HCT116 (cell line): ENCODE measurements around the gene IL1RAPL2. TPM values are rescaled to one million over a fixed set of nuclear protein-coding genes. Genes with fewer than 3 reads are reported as not detected.

Experiments used
- ATAC-seq: fragments of 200-7000 bp; cut with Tn5 transposase; 2 replicates; pipeline ENCODE4 v1.9.1; 2020; ENCODE audit warnings: mild to moderate bottlenecking, moderate library complexity
- BruUV-seq: library from RNA; stranded (reverse); fragments of 400-500 nt; replicated peaks from 2 replicates; lab custom pipeline; 2021; lab: Mats Ljungman, UMichigan
- CTCF ChIA-PET: fragments of 300-600 bp; sonication (Branson Sonifier 250); formaldehyde crosslinking; loops from one replicate; lab custom pipeline; 2021; ENCODE audit warnings: antibody characterized with exemption; lab: Charles Lee
- POLR2A ChIA-PET: fragments of 300-600, 350-600 bp; sonication (Branson Sonifier 250); formaldehyde crosslinking; loops from one replicate; lab custom pipeline; 2021; ENCODE audit warnings: antibody characterized with exemption; lab: Charles Lee
- RAD21 ChIA-PET, 2 experiments: fragments of 300-600 bp; sonication (Branson Sonifier 250); formaldehyde crosslinking; loops; one replicate each; lab custom pipeline; 2023; ENCODE audit warnings: low total read pairs in 2 of 2; ENCODE audit not compliant: uncharacterized antibody in 2 of 2, unreplicated experiment in 2 of 2, low non-redundant PET in 1 of 2; lab: Charles Lee
- DNase-seq: peaks from one replicate; pipeline ENCODE4 v3.0.0-alpha.2; 2010; ENCODE audit warnings: low read depth, low spot score
- H2AFZ ChIP-seq: fragments of 200-600 bp; shearing (Covaris generic), sonication (generic); 2 replicates; pipeline ENCODE4 v1.6.1; 2017; ENCODE audit warnings: low read depth, mixed run types, mixed read lengths, antibody characterized with exemption, low read length; ENCODE audit not compliant: poor library complexity, severe bottlenecking
- H3K27ac ChIP-seq: 2 replicates; pipeline ENCODE4 v1.5.1; 2012; ENCODE audit warnings: low read depth, low read length
- H3K27me3 ChIP-seq: fragments of 200-600 bp; sonication (generic); 2 replicates; pipeline ENCODE4 v1.6.1; 2016; ENCODE audit warnings: mixed run types, low read length, mixed read lengths; ENCODE audit not compliant: insufficient read depth
- H3K36me3 ChIP-seq, 2 experiments: fragments of 200-500 bp in 1 of 2; fragments of 200-600 bp in 1 of 2; sonication (Bioruptor generic) in 1 of 2; sonication (generic) in 1 of 2; 2 replicates each; pipeline versions ENCODE4 v1.5.1 to v1.6.1; 2014 to 2016; ENCODE audit warnings: low read length in 2 of 2, inconsistent platforms in 1 of 2, mixed read lengths in 1 of 2, mixed run types in 1 of 2; ENCODE audit not compliant: insufficient read depth in 2 of 2, control insufficient read depth in 1 of 2
- H3K4me1 ChIP-seq, 2 experiments: fragments of 200-600 bp in 1 of 2; sonication (generic) in 1 of 2; 2 replicates each; pipeline versions ENCODE4 v1.5.1 to v1.6.1; 2012 to 2017; ENCODE audit warnings: low read length in 2 of 2, inconsistent platforms in 1 of 2, mild to moderate bottlenecking in 1 of 2, mixed read lengths in 1 of 2, mixed run types in 1 of 2, moderate library complexity in 1 of 2; ENCODE audit not compliant: insufficient read depth in 2 of 2, control insufficient read depth in 1 of 2
- H3K4me2 ChIP-seq: fragments of 200-600 bp; sonication (generic); 2 replicates; pipeline ENCODE4 v1.6.1; 2017; ENCODE audit warnings: mixed run types, low read length, mixed read lengths
- H3K4me3 ChIP-seq, 2 experiments: fragments of 200-600 bp in 1 of 2; sonication (generic) in 1 of 2; replicated peaks in 1 of 2; 2 replicates each; pipeline ENCODE4 v1.5.1; 2011 to 2016; ENCODE audit warnings: low read length in 2 of 2, control low read depth in 1 of 2, low read depth in 1 of 2, mild to moderate bottlenecking in 1 of 2, mixed read lengths in 1 of 2, mixed run types in 1 of 2
- H3K79me2 ChIP-seq: fragments of 200-600 bp; sonication (generic); 2 replicates; pipeline ENCODE4 v1.6.1; 2017; ENCODE audit warnings: mild to moderate bottlenecking, mixed run types, low read length, moderate library complexity, mixed read lengths; ENCODE audit not compliant: insufficient read depth
- H3K9ac ChIP-seq: fragments of 200-600 bp; sonication (generic); 2 replicates; pipeline ENCODE4 v1.6.1; 2016; ENCODE audit warnings: low read length, mixed read lengths
- H3K9me2 ChIP-seq: fragments of 200-600 bp; sonication (generic), shearing (Covaris generic); 2 replicates; pipeline ENCODE4 v1.6.1; 2017; ENCODE audit warnings: mixed run types, mild to moderate bottlenecking, moderate library complexity; ENCODE audit not compliant: insufficient read depth
- H3K9me3 ChIP-seq, 2 experiments: fragments of 200-500 bp in 1 of 2; fragments of 200-600 bp in 1 of 2; sonication (Bioruptor generic) in 1 of 2; sonication (generic) in 1 of 2; 2 replicates each; pipeline ENCODE4 v1.6.1; 2014 to 2017; ENCODE audit warnings: low read length in 2 of 2, mixed read lengths in 2 of 2, inconsistent platforms in 1 of 2, low read depth in 1 of 2, mild to moderate bottlenecking in 1 of 2, mixed run types in 1 of 2, moderate library complexity in 1 of 2; ENCODE audit not compliant: control insufficient read depth in 1 of 2, insufficient read depth in 1 of 2
- H4K20me1 ChIP-seq: fragments of 200-600 bp; sonication (generic), shearing (Covaris generic); 2 replicates; pipeline ENCODE4 v1.6.1; 2017; ENCODE audit warnings: mixed run types, mild to moderate bottlenecking, moderate library complexity; ENCODE audit not compliant: insufficient read depth
- ELF1 ChIP-seq: IDR thresholded peaks from 2 replicates; pipeline ENCODE4 v1.6.1; 2012; ENCODE audit warnings: low read depth, borderline replicate concordance
- POLR2A ChIP-seq: IDR thresholded peaks from 2 replicates; pipeline ENCODE4 v1.7.0; 2011; ENCODE audit warnings: borderline replicate concordance; ENCODE audit not compliant: insufficient read depth, insufficient read length; ENCODE audit errors: extremely low read depth
- SIN3A ChIP-seq: IDR thresholded peaks from 2 replicates; pipeline ENCODE4 v1.6.1; 2012; ENCODE audit warnings: low read depth
- YY1 ChIP-seq: IDR thresholded peaks from 2 replicates; pipeline ENCODE4 v1.6.1; 2011; ENCODE audit warnings: low read length, low read depth, moderate library complexity, mild to moderate bottlenecking; ENCODE audit not compliant: insufficient replicate concordance; ENCODE audit errors: extremely low read depth
- ZFX ChIP-seq: fragments of 450-650 bp; IDR thresholded peaks from 2 replicates; pipeline ENCODE4 v1.6.1; 2017
- ZNF274 ChIP-seq: fragments of 200-500 bp; sonication (Bioruptor generic); IDR thresholded peaks from 2 replicates; pipeline ENCODE4 v1.6.1; 2014; ENCODE audit warnings: mild to moderate bottlenecking, low read depth, low read length, inconsistent platforms
- intact Hi-C: fragments of 100-400 bp; cut with micrococcal nuclease; formaldehyde crosslinking; loops from 2 replicates; pipeline ENCODE4 v1.10.0; 2022
- total RNA-seq: library from RNA; stranded (reverse); gene quantifications from one replicate; pipeline ENCODE4 v1.2.1, GENCODE V29; 2021; ENCODE audit not compliant: unreplicated experiment
- TF ChIP-seq, protein P1 (sequence below), 3 experiments: fragments of 200-600 bp in 1 of 3; sonication (generic) in 1 of 3; IDR thresholded peaks in 2 of 3; conservative IDR thresholded peaks in 1 of 3; 2 replicates each; pipeline ENCODE4 v1.5.1; 2012 to 2017; ENCODE audit warnings: low read depth in 2 of 3, low read length in 2 of 3, antibody characterized with exemption in 1 of 3, borderline replicate concordance in 1 of 3, control low read depth in 1 of 3, mild to moderate bottlenecking in 1 of 3, mixed read lengths in 1 of 3, mixed run types in 1 of 3, moderate library complexity in 1 of 3; ENCODE audit not compliant: insufficient read depth in 1 of 3
- TF ChIP-seq, protein P2 (sequence below): IDR thresholded peaks from 2 replicates; pipeline ENCODE4 v1.6.1; 2012
- TF ChIP-seq, protein P3 (sequence below): IDR thresholded peaks from 2 replicates; pipeline ENCODE4 v1.6.1; 2012; ENCODE audit warnings: low read depth

Gene IL1RAPL2
- total RNA-seq, 1 experiment from 2014 or later = not detected

DNA sequence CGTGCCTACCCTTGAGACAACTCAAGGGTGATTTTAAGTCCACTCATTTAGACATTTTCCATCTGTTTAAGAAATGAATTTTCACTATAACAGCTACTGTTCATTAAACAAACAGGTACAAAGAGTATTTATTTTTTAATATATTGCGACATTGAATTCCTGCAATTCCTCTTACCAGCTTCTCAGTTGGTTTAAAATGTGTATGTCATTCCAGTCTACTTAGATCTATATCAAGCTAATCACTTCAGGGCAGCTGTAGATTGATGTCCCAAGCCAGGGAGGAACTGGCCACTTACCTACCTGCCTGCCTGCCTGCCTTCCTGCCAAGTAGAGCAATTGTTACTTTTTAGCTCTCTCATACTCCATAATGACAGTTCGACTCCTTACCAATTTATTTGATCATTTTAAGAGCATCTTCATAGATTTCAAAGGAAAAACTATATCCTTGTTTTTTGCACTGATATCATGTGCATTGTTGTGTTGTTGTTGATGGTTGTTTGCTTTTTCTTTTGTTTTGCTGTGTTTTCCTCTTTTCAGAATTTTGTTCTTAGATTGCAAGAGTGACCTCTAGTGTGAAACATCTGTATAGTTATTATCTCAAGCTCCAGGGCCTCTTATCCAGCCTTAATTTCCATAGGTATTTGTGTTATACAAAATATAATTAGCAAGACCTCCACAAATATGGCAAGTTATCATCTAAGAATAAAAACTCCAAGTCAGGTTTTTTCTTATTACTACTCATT lies 1135.5 kb downstream of the IL1RAPL2 start:
- Histone ChIP-seq H4K20me1 (no peaks in the 10 kb centered on the region), H3K9me3 (no peaks in the 10 kb centered on the region), H3K27me3 (no peaks in the 10 kb centered on the region), H3K4me2 (no peak overlapping the region), H2AFZ (no peak overlapping the region), H3K27ac (no peak overlapping the region), H3K36me3 (no peaks in the 10 kb centered on the region), H3K9ac (no peak overlapping the region), H3K4me3 (no peak overlapping the region), H3K4me1 (no peaks in the 10 kb centered on the region), H3K9me2 (no peaks in the 10 kb centered on the region), H3K79me2 (no peaks in the 10 kb centered on the region)
- intact Hi-C loops = no loop called here
- ATAC-seq (no peak), DNase-seq (no peak)
- TF ChIP-seq, protein P1, sequence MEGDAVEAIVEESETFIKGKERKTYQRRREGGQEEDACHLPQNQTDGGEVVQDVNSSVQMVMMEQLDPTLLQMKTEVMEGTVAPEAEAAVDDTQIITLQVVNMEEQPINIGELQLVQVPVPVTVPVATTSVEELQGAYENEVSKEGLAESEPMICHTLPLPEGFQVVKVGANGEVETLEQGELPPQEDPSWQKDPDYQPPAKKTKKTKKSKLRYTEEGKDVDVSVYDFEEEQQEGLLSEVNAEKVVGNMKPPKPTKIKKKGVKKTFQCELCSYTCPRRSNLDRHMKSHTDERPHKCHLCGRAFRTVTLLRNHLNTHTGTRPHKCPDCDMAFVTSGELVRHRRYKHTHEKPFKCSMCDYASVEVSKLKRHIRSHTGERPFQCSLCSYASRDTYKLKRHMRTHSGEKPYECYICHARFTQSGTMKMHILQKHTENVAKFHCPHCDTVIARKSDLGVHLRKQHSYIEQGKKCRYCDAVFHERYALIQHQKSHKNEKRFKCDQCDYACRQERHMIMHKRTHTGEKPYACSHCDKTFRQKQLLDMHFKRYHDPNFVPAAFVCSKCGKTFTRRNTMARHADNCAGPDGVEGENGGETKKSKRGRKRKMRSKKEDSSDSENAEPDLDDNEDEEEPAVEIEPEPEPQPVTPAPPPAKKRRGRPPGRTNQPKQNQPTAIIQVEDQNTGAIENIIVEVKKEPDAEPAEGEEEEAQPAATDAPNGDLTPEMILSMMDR (IDR thresholded peaks at IDR 0.05 in 2 of 3, conservative IDR thresholded peaks at IDR 0.05 in 1 of 3; ENCODE audit: borderline replicate concordance in 1 of 3, insufficient read depth in 1 of 3, low read depth in 2 of 3, low read length in 2 of 3) = 0 out of 6 replicates have a peak, but pooled peaks of 1 of the 3 experiments have one; percentile 14
- TF ChIP-seq YY1 (no peak), ZFX (no peak), SIN3A (no peak), POLR2A (no peak), ZNF274 (no peak)
- ChIA-PET CTCF (interaction anchor here (0.8 to 1.4 kb wide), 3 partner anchors 510 to 779 kb away, joined by 3 to 7 read pairs (median 5); no protein-coding TSS in a partner anchor), RAD21 (no interaction called here), POLR2A (interaction anchor here (0.5 kb wide), 1 partner anchor 15 kb away, joined by 3 read pairs; no protein-coding TSS in a partner anchor)
- no TSS peak for BruUV-seq

DNA sequence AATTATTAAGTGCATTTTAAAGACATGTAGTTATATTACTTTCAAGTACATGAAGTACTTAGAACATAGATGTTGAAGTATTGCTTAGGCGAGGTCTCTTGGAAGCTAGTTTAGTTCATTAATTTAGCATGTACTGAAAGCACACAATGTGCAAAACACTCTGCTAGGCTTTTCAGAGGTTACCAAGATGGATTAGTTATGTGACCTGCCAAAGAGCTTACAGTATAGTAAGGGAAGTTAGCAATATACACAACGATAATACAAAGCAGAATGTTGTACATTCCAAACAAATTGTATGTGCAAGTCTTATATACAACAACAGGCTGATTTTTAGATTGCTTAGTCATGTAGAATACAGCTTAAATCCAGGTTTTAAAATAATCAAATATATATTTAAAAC lies 1137.9 kb downstream of the IL1RAPL2 start:
- ChIA-PET RAD21 (no interaction called here), CTCF (no interaction called here), POLR2A (no interaction called here)
- DNase-seq (no peak), ATAC-seq (no peak)
- no peak overlapping the region for H3K27ac ChIP-seq
- no peaks in the 10 kb centered on the region for H3K27me3 ChIP-seq
- no peak overlapping the region for H3K4me2 ChIP-seq
- no TSS peak for BruUV-seq
- no peaks in the 10 kb centered on the region for H3K79me2 ChIP-seq
- no peaks in the 10 kb centered on the region for H3K9me2 ChIP-seq
- H3K4me1 ChIP-seq = no peaks in the 10 kb centered on the region
- H4K20me1 ChIP-seq = no peaks in the 10 kb centered on the region
- H3K4me3 ChIP-seq = no peak overlapping the region
- H2AFZ ChIP-seq = no peak overlapping the region
- H3K36me3 ChIP-seq = no peaks in the 10 kb centered on the region
- no peaks in the 10 kb centered on the region for H3K9me3 ChIP-seq
- H3K9ac ChIP-seq = no peak overlapping the region
- intact Hi-C loops = no loop called here
- TF ChIP-seq, protein P2, sequence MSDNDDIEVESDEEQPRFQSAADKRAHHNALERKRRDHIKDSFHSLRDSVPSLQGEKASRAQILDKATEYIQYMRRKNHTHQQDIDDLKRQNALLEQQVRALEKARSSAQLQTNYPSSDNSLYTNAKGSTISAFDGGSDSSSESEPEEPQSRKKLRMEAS = no peak
- TF ChIP-seq POLR2A = no peak
- TF ChIP-seq, protein P3, sequence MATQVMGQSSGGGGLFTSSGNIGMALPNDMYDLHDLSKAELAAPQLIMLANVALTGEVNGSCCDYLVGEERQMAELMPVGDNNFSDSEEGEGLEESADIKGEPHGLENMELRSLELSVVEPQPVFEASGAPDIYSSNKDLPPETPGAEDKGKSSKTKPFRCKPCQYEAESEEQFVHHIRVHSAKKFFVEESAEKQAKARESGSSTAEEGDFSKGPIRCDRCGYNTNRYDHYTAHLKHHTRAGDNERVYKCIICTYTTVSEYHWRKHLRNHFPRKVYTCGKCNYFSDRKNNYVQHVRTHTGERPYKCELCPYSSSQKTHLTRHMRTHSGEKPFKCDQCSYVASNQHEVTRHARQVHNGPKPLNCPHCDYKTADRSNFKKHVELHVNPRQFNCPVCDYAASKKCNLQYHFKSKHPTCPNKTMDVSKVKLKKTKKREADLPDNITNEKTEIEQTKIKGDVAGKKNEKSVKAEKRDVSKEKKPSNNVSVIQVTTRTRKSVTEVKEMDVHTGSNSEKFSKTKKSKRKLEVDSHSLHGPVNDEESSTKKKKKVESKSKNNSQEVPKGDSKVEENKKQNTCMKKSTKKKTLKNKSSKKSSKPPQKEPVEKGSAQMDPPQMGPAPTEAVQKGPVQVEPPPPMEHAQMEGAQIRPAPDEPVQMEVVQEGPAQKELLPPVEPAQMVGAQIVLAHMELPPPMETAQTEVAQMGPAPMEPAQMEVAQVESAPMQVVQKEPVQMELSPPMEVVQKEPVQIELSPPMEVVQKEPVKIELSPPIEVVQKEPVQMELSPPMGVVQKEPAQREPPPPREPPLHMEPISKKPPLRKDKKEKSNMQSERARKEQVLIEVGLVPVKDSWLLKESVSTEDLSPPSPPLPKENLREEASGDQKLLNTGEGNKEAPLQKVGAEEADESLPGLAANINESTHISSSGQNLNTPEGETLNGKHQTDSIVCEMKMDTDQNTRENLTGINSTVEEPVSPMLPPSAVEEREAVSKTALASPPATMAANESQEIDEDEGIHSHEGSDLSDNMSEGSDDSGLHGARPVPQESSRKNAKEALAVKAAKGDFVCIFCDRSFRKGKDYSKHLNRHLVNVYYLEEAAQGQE = no peak
- TF ChIP-seq, protein P1 (IDR thresholded peaks at IDR 0.05 in 2 of 3, conservative IDR thresholded peaks at IDR 0.05 in 1 of 3; ENCODE audit: borderline replicate concordance in 1 of 3, insufficient read depth in 1 of 3, low read depth in 2 of 3, low read length in 2 of 3) = no peak
- TF ChIP-seq ELF1 = no peak
